Endothelial cell of umbilical vein (primary cell): ENCODE data around the gene TRAF3. TPM values are rescaled to one million over a fixed set of nuclear protein-coding genes. Genes with fewer than 3 reads are reported as not detected.

Source experiments
- BruUV-seq: library from RNA; stranded (reverse); fragments of 400-500 nt; replicated peaks from 2 replicates; lab custom pipeline; 2021; lab: Mats Ljungman, UMichigan
- CTCF ChIA-PET: fragments of 300-600, 350-600 bp; sonication (Branson Sonifier 250); formaldehyde crosslinking; loops from one replicate; lab custom pipeline; 2021; ENCODE audit warnings: antibody characterized with exemption, inconsistent platforms; lab: Charles Lee
- POLR2A ChIA-PET: fragments of 300-600, 350-600 bp; sonication (Branson Sonifier 250); formaldehyde crosslinking; loops from one replicate; lab custom pipeline; 2021; ENCODE audit warnings: antibody characterized with exemption, inconsistent platforms; lab: Charles Lee
- DNase-seq: peaks from one replicate; pipeline ENCODE4 v3.0.0-alpha.2; 2011; ENCODE audit warnings: low read depth, low spot score
- FAIRE-seq: peaks from 2 replicates; lab custom pipeline; 2011; peaks lifted over from hg19 to GRCh38; lab: Jason Lieb, UNC
- H2AFZ ChIP-seq: 2 replicates; pipeline ENCODE4 v1.6.0; 2012; ENCODE audit warnings: low read depth, low read length, control low read depth, inconsistent platforms
- H3K27ac ChIP-seq: 2 replicates; pipeline ENCODE4 v1.5.1; 2011; ENCODE audit warnings: low read depth, mild to moderate bottlenecking, control low read depth, low read length, moderate library complexity; ENCODE audit not compliant: insufficient read depth
- H3K27me3 ChIP-seq, 2 experiments: 2 replicates each; pipeline versions ENCODE4 v1.6.0 to v1.6.1; 2011; ENCODE audit warnings: low read length in 2 of 2, mixed read lengths in 1 of 2; ENCODE audit not compliant: control insufficient read depth in 2 of 2, insufficient read depth in 2 of 2
- H3K36me3 ChIP-seq, 2 experiments: 2 replicates in 1 of 2; 3 replicates in 1 of 2; pipeline ENCODE4 v1.5.1; 2011; ENCODE audit warnings: low read length in 2 of 2, mild to moderate bottlenecking in 1 of 2, moderate library complexity in 1 of 2; ENCODE audit not compliant: control insufficient read depth in 2 of 2, insufficient read depth in 2 of 2; ENCODE audit errors: extremely low read depth in 1 of 2
- H3K4me1 ChIP-seq: 3 replicates; pipeline ENCODE4 v1.5.1; 2011; ENCODE audit warnings: mild to moderate bottlenecking, low read length; ENCODE audit not compliant: control insufficient read depth, insufficient read depth; ENCODE audit errors: extremely low read depth
- H3K4me2 ChIP-seq: 2 replicates; pipeline ENCODE4 v1.6.1; 2011; ENCODE audit warnings: low read length, control low read depth, mixed read lengths; ENCODE audit not compliant: insufficient read depth
- H3K4me3 ChIP-seq, 3 experiments: fragments of 200-600 bp in 1 of 3; sonication (generic), shearing (Covaris generic) in 1 of 3; replicated peaks in 1 of 3; 2 replicates each; pipeline ENCODE4 v1.5.1; 2011 to 2016; ENCODE audit warnings: control low read depth in 3 of 3, low read length in 3 of 3, mild to moderate bottlenecking in 2 of 3, inconsistent platforms in 1 of 3, low read depth in 1 of 3, moderate library complexity in 1 of 3; ENCODE audit not compliant: insufficient read depth in 1 of 3
- H3K79me2 ChIP-seq: 2 replicates; pipeline ENCODE4 v1.6.0; 2012; ENCODE audit warnings: low read length, inconsistent platforms; ENCODE audit not compliant: control insufficient read depth, insufficient read depth
- H3K9ac ChIP-seq: replicated peaks from 2 replicates; pipeline ENCODE3; 2011; ENCODE audit warnings: low read length, control low read depth; ENCODE audit not compliant: insufficient read depth; ENCODE audit errors: extremely low read depth
- H3K9me1 ChIP-seq: replicated peaks from 3 replicates; pipeline ENCODE4 v1.6.0; 2011; ENCODE audit warnings: mild to moderate bottlenecking, low read length; ENCODE audit not compliant: control insufficient read depth, insufficient read depth; ENCODE audit errors: extremely low read depth
- H3K9me3 ChIP-seq: replicated peaks from 2 replicates; pipeline ENCODE4 v1.5.1; 2012; ENCODE audit warnings: low read length, inconsistent platforms; ENCODE audit not compliant: control insufficient read depth, insufficient read depth
- H4K20me1 ChIP-seq: replicated peaks from 2 replicates; pipeline ENCODE3; 2011; ENCODE audit warnings: mild to moderate bottlenecking, low read length; ENCODE audit not compliant: control insufficient read depth, insufficient read depth; ENCODE audit errors: extremely low read depth
- EZH2 ChIP-seq: IDR thresholded peaks from 2 replicates; pipeline ENCODE4 v1.6.1; 2012; ENCODE audit warnings: borderline replicate concordance, low read depth, mild to moderate bottlenecking, moderate library complexity, low read length, inconsistent platforms; ENCODE audit not compliant: severe bottlenecking
- FOS ChIP-seq: IDR thresholded peaks from 2 replicates; pipeline ENCODE4 v1.6.1; 2011; ENCODE audit warnings: mild to moderate bottlenecking, low read length, moderate library complexity, borderline replicate concordance; ENCODE audit not compliant: insufficient read depth
- GATA2 ChIP-seq: IDR thresholded peaks from 2 replicates; pipeline ENCODE4 v1.7.0; 2011; ENCODE audit warnings: low read depth, mild to moderate bottlenecking, moderate library complexity, mixed read lengths, low read length; ENCODE audit not compliant: insufficient read length, insufficient read depth
- JUN ChIP-seq: IDR thresholded peaks from 2 replicates; pipeline ENCODE4 v1.6.1; 2011; ENCODE audit warnings: borderline replicate concordance, low read depth; ENCODE audit not compliant: insufficient read length, insufficient read depth
- MYC ChIP-seq: IDR thresholded peaks from one replicate; pipeline ENCODE4 v1.6.1; 2011; ENCODE audit warnings: mild to moderate bottlenecking, low read depth, low read length
- POLR2A ChIP-seq: IDR thresholded peaks from 2 replicates; pipeline ENCODE4 v1.6.1; 2012; ENCODE audit warnings: low read depth, mild to moderate bottlenecking, control low read depth, low read length
- POLR2AphosphoS5 ChIP-seq: IDR thresholded peaks from 2 replicates; pipeline ENCODE4 v1.6.1; 2012; ENCODE audit warnings: low read depth, mild to moderate bottlenecking, control low read depth, low read length, moderate library complexity; ENCODE audit not compliant: insufficient read depth
- dilution Hi-C: fragments of 300-500 bp; cut with MboI; formaldehyde crosslinking; loops from one replicate; pipeline ENCODE4 v1.15.0; 2019; ENCODE audit warnings: low sequenced_read_pairs; ENCODE audit not compliant: extremely low pct_ligation_motif_present
- intact Hi-C: fragments of 100-400 bp; cut with micrococcal nuclease; formaldehyde crosslinking; loops from one replicate; pipeline ENCODE4 v1.10.0; 2022
- polyA plus RNA-seq, 4 experiments: library from polyadenylated mRNA; depleted of rRNA in 3 of 4; stranded (reverse) in 3 of 4; unstranded in 1 of 4; fragments of >200 nt; gene quantifications; 2 replicates each; pipeline versions ENCODE4 v1.2.1 to v1.2.3, GENCODE V29; 2011 to 2012; ENCODE audit warnings: missing spikeins in 1 of 4
- total RNA-seq: library from RNA; stranded (reverse); gene quantifications from 2 replicates; pipeline ENCODE4 v1.2.3, GENCODE V29; 2021
- TF ChIP-seq, protein P1 (sequence below), 2 donors: IDR thresholded peaks; 1 replicate in 1 of 2; 2 replicates in 1 of 2; pipeline ENCODE4 v1.5.1; 2011; ENCODE audit warnings: low read length in 2 of 2, mild to moderate bottlenecking in 2 of 2, moderate library complexity in 2 of 2, control low read depth in 1 of 2, inconsistent platforms in 1 of 2, low read depth in 1 of 2; ENCODE audit not compliant: insufficient read depth in 1 of 2; ENCODE audit errors: extremely low read depth in 1 of 2
- TF ChIP-seq, protein P2 (sequence below): IDR thresholded peaks from 2 replicates; pipeline ENCODE4 v1.6.1; 2011; ENCODE audit not compliant: insufficient read depth, insufficient read length

Gene TRAF3
- total and polyA plus RNA-seq, 2 donors (not counting 3 experiments of a cell fraction or from before 2014, with no cell fraction given) = 14.4 to 27.6 TPM

DNA sequence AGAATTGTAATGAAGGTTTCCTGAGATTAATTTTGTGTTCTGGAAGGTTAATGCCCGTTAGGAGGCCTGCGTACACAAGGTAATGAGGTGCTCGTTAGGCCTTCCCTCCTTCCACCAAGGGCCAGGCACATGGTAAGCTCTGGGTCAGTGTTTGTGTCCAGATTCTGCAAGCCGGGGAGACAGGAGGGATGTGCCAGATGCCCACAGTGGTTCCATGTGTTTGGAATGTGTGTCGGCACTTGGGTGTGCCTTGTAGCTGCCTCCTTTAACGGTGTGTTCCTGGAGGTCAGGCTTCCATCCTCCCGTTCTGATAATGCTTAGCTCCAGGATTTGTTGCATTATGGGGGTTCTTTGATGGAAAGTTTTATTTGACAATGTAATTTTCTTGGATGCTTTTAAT lies 5.7 kb downstream of the TRAF3 start:
- H4K20me1 ChIP-seq = no peaks in the 10 kb centered on the region
- H3K4me1 ChIP-seq = peaks cover 16% of the 10 kb centered on the region
- H3K9me3 ChIP-seq = no peaks in the 10 kb centered on the region
- no peak overlapping the region for H3K4me2 ChIP-seq
- H3K9ac ChIP-seq = no peak overlapping the region
- ChIA-PET POLR2A (no interaction called here), CTCF (interaction anchor here (0.7 to 1.3 kb wide), 3 partner anchors 8 to 233 kb away, joined by 3 to 6 read pairs (median 4); no protein-coding TSS in a partner anchor)
- BruUV-seq = no TSS peak
- FAIRE-seq (no peak), DNase-seq (no peak)
- H3K36me3 ChIP-seq = no peaks in the 10 kb centered on the region
- peaks cover 85% of the 10 kb centered on the region for H3K79me2 ChIP-seq
- no peak overlapping the region for H2AFZ ChIP-seq
- H3K4me3 ChIP-seq = no peak overlapping the region
- dilution Hi-C loops (no loop called here), intact Hi-C loops (no loop called here)
- H3K9me1 ChIP-seq = no peaks in the 10 kb centered on the region
- H3K27me3 ChIP-seq = no peaks in the 10 kb centered on the region
- H3K27ac ChIP-seq = no peak overlapping the region
- TF ChIP-seq JUN = no peak
- TF ChIP-seq, protein P1, sequence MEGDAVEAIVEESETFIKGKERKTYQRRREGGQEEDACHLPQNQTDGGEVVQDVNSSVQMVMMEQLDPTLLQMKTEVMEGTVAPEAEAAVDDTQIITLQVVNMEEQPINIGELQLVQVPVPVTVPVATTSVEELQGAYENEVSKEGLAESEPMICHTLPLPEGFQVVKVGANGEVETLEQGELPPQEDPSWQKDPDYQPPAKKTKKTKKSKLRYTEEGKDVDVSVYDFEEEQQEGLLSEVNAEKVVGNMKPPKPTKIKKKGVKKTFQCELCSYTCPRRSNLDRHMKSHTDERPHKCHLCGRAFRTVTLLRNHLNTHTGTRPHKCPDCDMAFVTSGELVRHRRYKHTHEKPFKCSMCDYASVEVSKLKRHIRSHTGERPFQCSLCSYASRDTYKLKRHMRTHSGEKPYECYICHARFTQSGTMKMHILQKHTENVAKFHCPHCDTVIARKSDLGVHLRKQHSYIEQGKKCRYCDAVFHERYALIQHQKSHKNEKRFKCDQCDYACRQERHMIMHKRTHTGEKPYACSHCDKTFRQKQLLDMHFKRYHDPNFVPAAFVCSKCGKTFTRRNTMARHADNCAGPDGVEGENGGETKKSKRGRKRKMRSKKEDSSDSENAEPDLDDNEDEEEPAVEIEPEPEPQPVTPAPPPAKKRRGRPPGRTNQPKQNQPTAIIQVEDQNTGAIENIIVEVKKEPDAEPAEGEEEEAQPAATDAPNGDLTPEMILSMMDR (IDR thresholded peaks at IDR 0.05; ENCODE audit: extremely low read depth in 1 of 2, insufficient read depth in 1 of 2, low read depth in 1 of 2, low read length in 2 of 2) = no peak
- no peak for TF ChIP-seq GATA2
- no peak for TF ChIP-seq FOS
- no peak for TF ChIP-seq MYC
- TF ChIP-seq POLR2A = no peak
- no peak for TF ChIP-seq EZH2
- TF ChIP-seq POLR2AphosphoS5 = no peak
- TF ChIP-seq, protein P2, sequence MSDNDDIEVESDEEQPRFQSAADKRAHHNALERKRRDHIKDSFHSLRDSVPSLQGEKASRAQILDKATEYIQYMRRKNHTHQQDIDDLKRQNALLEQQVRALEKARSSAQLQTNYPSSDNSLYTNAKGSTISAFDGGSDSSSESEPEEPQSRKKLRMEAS = no peak
